ENCODE results near the gene FAM3B.

Gene FAM3B

GRCh38 chr21:41361786-41362604 is 45.4 kb downstream of the FAM3B start, which contains the start of gene MX2:
MX2 (plus strand) TSS chr21:41362027; CDS start chr21:41376907, 14,880 bp downstream.
- TF ChIP-seq ZFX (IDR thresholded peaks at IDR 0.05; ENCODE audit: borderline replicate concordance) = no peak
- no peak for TF ChIP-seq CTCF (IDR thresholded peaks at IDR 0.05)
- no peak within 1 kb of the TSS for H3K27ac ChIP-seq

- no peak overlapping the region for H3K27ac ChIP-seq
- no peak for TF ChIP-seq ZFX (IDR thresholded peaks at IDR 0.05; ENCODE audit: borderline replicate concordance)
- no peak for TF ChIP-seq CTCF (IDR thresholded peaks at IDR 0.05)
Observed at GRCh38 chr21:41362605-41363369, 46.2 kb downstream of the FAM3B start.

- TF ChIP-seq CTCF (IDR thresholded peaks at IDR 0.05) (no peak), ZFX (IDR thresholded peaks at IDR 0.05; ENCODE audit: borderline replicate concordance) (no peak)
- no peak overlapping the region for H3K27ac ChIP-seq
Observed at GRCh38 chr21:41363370-41364270, 47.0 kb downstream of the FAM3B start.

GRCh38 chr21:41364308-41364707 is 47.7 kb downstream of the FAM3B start:
- TF ChIP-seq CTCF (IDR thresholded peaks at IDR 0.05) (no peak), ZFX (IDR thresholded peaks at IDR 0.05; ENCODE audit: borderline replicate concordance) (no peak)
- no peak overlapping the region for H3K27ac ChIP-seq

- no peak for TF ChIP-seq ZFX (IDR thresholded peaks at IDR 0.05; ENCODE audit: borderline replicate concordance)
- TF ChIP-seq CTCF (IDR thresholded peaks at IDR 0.05) = no peak
- H3K27ac ChIP-seq = no peak overlapping the region
Observed at GRCh38 chr21:41365377-41366107, 48.9 kb downstream of the FAM3B start.

GRCh38 chr21:41366522-41367151 is 50.0 kb downstream of the FAM3B start:
- H3K27ac ChIP-seq = no peak overlapping the region
- TF ChIP-seq CTCF (IDR thresholded peaks at IDR 0.05) (no peak), ZFX (IDR thresholded peaks at IDR 0.05; ENCODE audit: borderline replicate concordance) (no peak)
